Transverse colon (tissue), 4 donors: ENCODE results near the gene MICAL2. TPM values are rescaled to one million over a fixed set of nuclear protein-coding genes. Genes with fewer than 3 reads are reported as not detected.
A peak's percentile ranks its signal among the peaks of the same experiment; 100 is the strongest.

Experiments used
- DNase-seq: peaks from one replicate; pipeline ENCODE4 v3.0.0-alpha.2; 2019
- H3K27ac ChIP-seq, 4 donors: fragments of 200-600 bp; sonication (generic); 2 replicates each; pipeline ENCODE4 v1.5.1; 2016 to 2018; ENCODE audit warnings: inconsistent platforms in 4 of 4
- H3K27me3 ChIP-seq: fragments of 200-600 bp; sonication (generic); 2 replicates; pipeline ENCODE4 v1.5.1; 2017; ENCODE audit warnings: inconsistent platforms
- H3K36me3 ChIP-seq, 4 donors: fragments of 200-600 bp; sonication (generic); 2 replicates each; pipeline ENCODE4 v1.5.1; 2017 to 2019; ENCODE audit warnings: inconsistent platforms in 4 of 4
- H3K4me1 ChIP-seq, 4 donors: fragments of 200-600 bp; sonication (generic); 2 replicates each; pipeline ENCODE4 v1.5.1; 2017 to 2020; ENCODE audit warnings: inconsistent platforms in 4 of 4
- H3K4me3 ChIP-seq, 4 donors: fragments of 200-600 bp; sonication (generic); 1 replicate in 1 of 4; 2 replicates in 3 of 4; pipeline versions ENCODE4 v1.5.1 to v1.6.1; 2017 to 2019; ENCODE audit warnings: inconsistent platforms in 4 of 4
- H3K9me3 ChIP-seq, 2 donors: fragments of 200-600 bp; sonication (generic); 2 replicates each; pipeline ENCODE4 v1.5.1; 2017 to 2019; ENCODE audit warnings: inconsistent platforms in 2 of 2
- EP300 ChIP-seq: sonication (generic); formaldehyde crosslinking; IDR thresholded peaks from one replicate; pipeline ENCODE4 v1.6.1; 2017; ENCODE audit warnings: antibody characterized with exemption, low read depth
- POLR2A ChIP-seq: fragments of 450-650 bp; IDR thresholded peaks from one replicate; pipeline ENCODE4 v1.6.1; 2016; ENCODE audit warnings: antibody characterized with exemption, mild to moderate bottlenecking, moderate library complexity
- POLR2AphosphoS5 ChIP-seq, 3 donors: sonication (generic); formaldehyde crosslinking; IDR thresholded peaks; one replicate each; pipeline ENCODE4 v1.6.1; 2016; ENCODE audit warnings: antibody characterized with exemption in 3 of 3
- WGBS, 2 donors: methylation state at CpG; one replicate each; pipeline ENCODE4 v1.1.5; 2018; ENCODE audit warnings: low coverage in 1 of 2; 5-methylcytosine and 5-hydroxymethylcytosine counted together
- in situ Hi-C, 4 donors: fragments of 200-750 bp; cut with MboI; loops; one replicate each; pipeline versions ENCODE4 v1.15.0 to v1.15.1; 2017; ENCODE audit warnings: low sequenced_read_pairs in 3 of 4, low pct_ligation_motif_present in 1 of 4, low pct_unique_long_range_greater_than_20kb in 1 of 4
- intact Hi-C: fragments of 100-400 bp; cut with DNase I; formaldehyde crosslinking; loops from one replicate; pipeline ENCODE4 v1.15.1; 2023; ENCODE audit warnings: low total_unique reads
- total RNA-seq, 4 donors: library from RNA; depleted of rRNA; stranded (reverse); fragments of >200 nt; gene quantifications; one replicate each; pipeline ENCODE4 v1.1.0, GENCODE V29; 2016
- TF ChIP-seq, protein P1 (sequence below), 5 experiments: fragments of 200-600 bp in 3 of 5; fragments of 450-650 bp in 2 of 5; sonication (generic) in 3 of 5; IDR thresholded peaks; 1 replicate in 2 of 5; 2 replicates in 3 of 5; pipeline ENCODE4 v1.5.1; 2016 to 2017; ENCODE audit warnings: antibody characterized with exemption in 5 of 5, inconsistent platforms in 3 of 5, mild to moderate bottlenecking in 2 of 5, moderate library complexity in 1 of 5

MICAL2 gene
- total RNA-seq, 4 donors from 2014 or later, result 309 to 483 (median 316) TPM

DNA sequence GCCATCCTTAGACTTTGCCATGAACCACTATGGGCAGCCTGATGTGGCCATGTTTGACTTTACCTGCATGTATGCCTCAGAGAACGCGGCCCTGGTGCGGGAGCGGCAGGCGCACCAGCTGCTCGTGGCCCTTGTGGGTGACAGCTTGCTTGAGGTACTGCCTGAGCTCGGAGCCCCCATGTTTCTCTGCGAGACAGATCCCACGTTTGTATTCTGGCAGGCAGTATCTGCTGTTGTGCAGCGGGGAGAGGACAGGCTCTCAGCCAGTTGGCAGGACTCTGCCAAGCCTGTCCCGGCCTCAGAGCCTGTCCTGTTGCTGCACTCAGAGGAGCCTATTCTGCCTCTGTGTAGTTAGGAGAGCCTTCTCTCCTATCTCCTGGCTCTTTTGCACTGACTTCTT, 109.9 kb downstream of the MICAL2 start:
- Histone ChIP-seq H3K4me1 (peaks cover 47 to 78% (median 66%) of the 10 kb centered on the region in 4 donors), H3K9me3 (no peaks in the 10 kb centered on the region), H3K27ac (peak overlapping the region; percentile 22 to 78 (median 75)), H3K4me3 (no peak overlapping the region), H3K27me3 (no peaks in the 10 kb centered on the region), H3K36me3 (peaks cover 0 to 9% (median 0%) of the 10 kb centered on the region in 4 donors)
- 78% methylated on average over 11 of the region's 11 CpGs; no CpG with 5 or more reads in 1 of the 2 donors for WGBS, 2 donors
- in situ Hi-C loops (no loop called here), intact Hi-C loops (no loop called here)
- TF ChIP-seq POLR2AphosphoS5 (IDR thresholded peaks at IDR 0.05), result peak in 2 of 3 donors; percentile 20 to 32
- no peak for TF ChIP-seq EP300
- DNase-seq, result peak; percentile 33

DNA sequence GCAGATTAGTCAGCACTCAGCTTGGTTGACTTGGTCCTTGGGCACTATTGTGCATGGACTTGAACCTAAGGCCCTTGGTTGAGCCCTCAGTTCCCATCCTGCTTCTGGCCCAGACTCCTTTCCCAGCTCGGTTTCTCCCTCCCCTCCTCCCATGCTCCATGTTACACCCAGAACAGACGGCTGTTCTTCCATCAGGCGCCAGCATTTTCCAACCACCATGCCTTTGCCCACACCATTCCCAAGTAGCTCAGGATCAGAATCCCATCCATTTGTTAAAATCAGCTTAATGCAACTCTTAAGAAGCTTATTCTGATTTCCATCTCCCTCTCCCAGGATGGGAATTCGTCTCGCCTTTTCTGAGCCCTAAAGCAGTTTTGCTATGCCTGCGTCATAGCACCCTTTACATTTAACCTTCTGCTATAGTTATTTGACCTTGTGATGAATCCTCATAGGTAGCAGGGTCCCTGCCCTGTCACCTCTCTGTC, 110.7 kb downstream of the MICAL2 start:
- DNase-seq, result no peak
- Histone ChIP-seq H3K27me3 (no peaks in the 10 kb centered on the region), H3K27ac (peak overlapping the region; percentile 22 to 78 (median 75)), H3K36me3 (peaks cover 0 to 16% (median 2%) of the 10 kb centered on the region in 4 donors), H3K4me3 (no peak overlapping the region), H3K4me1 (peaks cover 47 to 78% (median 63%) of the 10 kb centered on the region in 4 donors), H3K9me3 (no peaks in the 10 kb centered on the region)
- intact Hi-C loops, result no loop called here
- in situ Hi-C loops, result no loop called here
- WGBS, 2 donors, result 90 to 91% methylated on average over 6 of the region's 6 CpGs
- TF ChIP-seq POLR2AphosphoS5 (IDR thresholded peaks at IDR 0.05), result no peak
- TF ChIP-seq, protein P1, sequence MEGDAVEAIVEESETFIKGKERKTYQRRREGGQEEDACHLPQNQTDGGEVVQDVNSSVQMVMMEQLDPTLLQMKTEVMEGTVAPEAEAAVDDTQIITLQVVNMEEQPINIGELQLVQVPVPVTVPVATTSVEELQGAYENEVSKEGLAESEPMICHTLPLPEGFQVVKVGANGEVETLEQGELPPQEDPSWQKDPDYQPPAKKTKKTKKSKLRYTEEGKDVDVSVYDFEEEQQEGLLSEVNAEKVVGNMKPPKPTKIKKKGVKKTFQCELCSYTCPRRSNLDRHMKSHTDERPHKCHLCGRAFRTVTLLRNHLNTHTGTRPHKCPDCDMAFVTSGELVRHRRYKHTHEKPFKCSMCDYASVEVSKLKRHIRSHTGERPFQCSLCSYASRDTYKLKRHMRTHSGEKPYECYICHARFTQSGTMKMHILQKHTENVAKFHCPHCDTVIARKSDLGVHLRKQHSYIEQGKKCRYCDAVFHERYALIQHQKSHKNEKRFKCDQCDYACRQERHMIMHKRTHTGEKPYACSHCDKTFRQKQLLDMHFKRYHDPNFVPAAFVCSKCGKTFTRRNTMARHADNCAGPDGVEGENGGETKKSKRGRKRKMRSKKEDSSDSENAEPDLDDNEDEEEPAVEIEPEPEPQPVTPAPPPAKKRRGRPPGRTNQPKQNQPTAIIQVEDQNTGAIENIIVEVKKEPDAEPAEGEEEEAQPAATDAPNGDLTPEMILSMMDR (IDR thresholded peaks at IDR 0.05), result no peak
- no peak for TF ChIP-seq EP300
- no peak for TF ChIP-seq POLR2A

DNA sequence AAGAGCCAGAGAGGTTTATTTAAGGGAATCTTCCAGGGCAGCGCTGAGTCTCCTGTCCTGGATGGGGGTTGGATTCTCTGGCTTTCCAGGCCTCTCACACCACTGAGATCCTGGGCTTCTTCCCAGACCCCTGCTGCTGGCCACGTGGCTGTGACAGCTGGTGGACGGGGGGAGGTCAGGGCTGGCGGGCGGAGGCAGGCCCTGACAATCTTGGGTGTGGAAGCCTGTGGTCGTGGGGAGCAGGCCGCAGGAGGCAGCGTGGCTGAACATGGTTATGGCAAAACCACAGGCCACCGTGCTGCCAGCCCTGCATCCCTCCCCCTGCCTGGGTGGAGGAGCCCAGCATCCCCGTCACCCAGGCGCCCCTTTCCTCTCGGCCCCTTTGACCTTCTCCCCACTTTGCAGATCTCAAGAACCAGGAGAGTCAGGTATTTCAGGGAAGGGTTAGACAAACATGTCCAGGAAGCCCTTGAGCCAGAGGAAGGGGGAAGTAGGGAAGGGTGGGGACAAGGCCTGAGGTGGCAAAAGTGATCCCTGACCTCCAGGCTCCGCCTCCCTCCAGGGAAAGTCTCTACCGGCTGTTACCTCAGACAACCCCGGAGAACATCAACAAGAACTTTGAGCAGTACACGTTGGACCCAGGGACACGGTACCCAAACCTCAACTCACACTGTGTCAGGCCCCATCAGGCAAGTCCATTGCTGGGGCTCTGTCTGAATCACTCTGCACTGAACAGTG, 111.8 kb downstream of the MICAL2 start:
- Histone ChIP-seq H3K4me3 (no peak overlapping the region), H3K9me3 (no peaks in the 10 kb centered on the region), H3K27ac (peak overlapping the region; percentile 45 to 78 (median 75)), H3K27me3 (no peaks in the 10 kb centered on the region), H3K36me3 (peaks cover 0 to 24% (median 3%) of the 10 kb centered on the region in 4 donors), H3K4me1 (peaks cover 47 to 67% (median 53%) of the 10 kb centered on the region in 4 donors)
- DNase-seq, result peak; percentile 69
- intact Hi-C loops (no loop called here), in situ Hi-C loops (no loop called here)
- 59% methylated on average over 17 of the region's 17 CpGs; no CpG with 5 or more reads in 1 of the 2 donors for WGBS, 2 donors
- TF ChIP-seq, protein P1 (IDR thresholded peaks at IDR 0.05), result no peak
- TF ChIP-seq EP300 (no peak), POLR2A (no peak), POLR2AphosphoS5 (IDR thresholded peaks at IDR 0.05) (no peak)

DNA sequence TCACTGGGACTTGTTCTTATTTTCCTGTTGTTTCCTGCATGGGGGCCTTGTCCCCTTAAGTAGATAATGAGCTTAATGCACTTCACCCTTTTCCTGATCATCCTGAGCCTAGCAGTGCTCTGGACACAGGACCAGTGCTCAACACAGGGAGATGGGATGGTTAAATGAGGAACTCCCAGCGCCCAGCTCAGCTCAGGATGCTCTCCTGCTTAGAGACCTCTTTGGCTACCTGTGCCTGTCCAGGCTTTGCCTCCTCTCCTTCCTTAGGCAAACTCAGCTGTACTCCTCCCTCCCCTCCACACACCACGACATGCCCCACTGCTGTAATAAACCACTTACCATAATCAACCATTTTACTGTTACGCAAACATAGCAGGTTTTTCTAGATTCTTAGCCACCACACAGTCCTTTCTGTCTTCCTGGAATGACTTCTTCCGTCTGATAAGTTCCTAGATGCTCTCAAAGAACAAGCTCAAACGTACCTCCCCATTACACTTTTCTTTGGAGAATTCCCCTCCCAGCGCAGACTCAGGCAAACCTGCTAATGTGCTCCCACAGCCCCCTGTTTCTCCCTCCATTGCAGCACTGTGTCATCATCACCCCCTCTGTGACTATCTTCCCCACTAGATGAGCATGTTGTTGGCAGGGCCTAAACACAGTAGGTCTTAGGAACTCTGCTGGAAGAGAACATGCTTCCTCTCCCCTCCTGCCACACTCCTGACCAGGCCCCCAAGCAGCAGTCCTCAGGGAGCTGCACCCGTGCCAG, 113.6 kb downstream of the MICAL2 start:
- Histone ChIP-seq H3K27ac (peak overlapping the region; percentile 70 to 78 (median 75)), H3K27me3 (no peaks in the 10 kb centered on the region), H3K9me3 (no peaks in the 10 kb centered on the region), H3K4me1 (peaks cover 41 to 58% (median 43%) of the 10 kb centered on the region in 4 donors), H3K36me3 (peaks cover 0 to 39% (median 3%) of the 10 kb centered on the region in 4 donors), H3K4me3 (no peak overlapping the region)
- in situ Hi-C loops (no loop called here), intact Hi-C loops (no loop called here)
- DNase-seq, result peak; percentile 60
- 37 to 38% methylated on average over 5 to 7 of the region's 7 CpGs for WGBS, 2 donors
- TF ChIP-seq POLR2AphosphoS5 (IDR thresholded peaks at IDR 0.05), result peak in 1 of 3 donors; percentile 56
- no peak for TF ChIP-seq POLR2A
- no peak for TF ChIP-seq EP300
